HepG2 (cell line): Measurements from ENCODE around the gene S100P. TPM values are rescaled to one million over a fixed set of nuclear protein-coding genes. Genes with fewer than 3 reads are reported as not detected.

Experiments used
- CEBPB ChIP-seq: IDR thresholded peaks from 2 replicates; pipeline ENCODE4 v1.6.1; 2011; ENCODE audit warnings: low read depth, low read length, improper control_type of control experiment, borderline replicate concordance
- ELF1 ChIP-seq: sonication (generic); formaldehyde crosslinking; IDR thresholded peaks from 2 replicates; pipeline ENCODE4 v1.4.0; 2020; ENCODE audit warnings: missing genetic modification reagents
- FOXP1 ChIP-seq, 2 experiments: fragments of 450-650 bp in 1 of 2; IDR thresholded peaks; 2 replicates each; pipeline ENCODE4 v1.6.1; 2017 to 2018; ENCODE audit warnings: antibody characterized with exemption in 1 of 2
- GZF1 ChIP-seq: sonication (generic); formaldehyde crosslinking; IDR thresholded peaks from 2 replicates; pipeline ENCODE4 v1.5.1; 2020; ENCODE audit warnings: mild to moderate bottlenecking, missing genetic modification reagents
- POLR2G ChIP-seq: fragments of 200-400 bp; formaldehyde crosslinking; IDR thresholded peaks from 2 replicates; pipeline ENCODE4 v1.6.1; 2018; ENCODE audit warnings: mild to moderate bottlenecking, low read depth, low read length, moderate library complexity
- PRMT3 ChIP-seq: sonication (generic); formaldehyde crosslinking; IDR thresholded peaks from 2 replicates; pipeline ENCODE4 v1.8.1; 2022; ENCODE audit warnings: low read depth, mild to moderate bottlenecking, moderate library complexity, missing genetic modification reagents, borderline replicate concordance
- SAFB2 ChIP-seq: sonication (generic); formaldehyde crosslinking; IDR thresholded peaks from 2 replicates; pipeline ENCODE4 v1.5.1; 2020; ENCODE audit warnings: missing genetic modification reagents, low read depth, mild to moderate bottlenecking, borderline replicate concordance
- SAP130 ChIP-seq: IDR thresholded peaks from 2 replicates; pipeline ENCODE4 v1.6.1; 2016; ENCODE audit warnings: low read depth
- SMC3 ChIP-seq: IDR thresholded peaks from 2 replicates; pipeline ENCODE4 v1.6.1; 2011; ENCODE audit warnings: low read length, improper control_type of control experiment
- SOX5 ChIP-seq: IDR thresholded peaks from 2 replicates; pipeline ENCODE4 v1.6.1; 2016; ENCODE audit warnings: borderline replicate concordance
- TGIF2 ChIP-seq: IDR thresholded peaks from 2 replicates; pipeline ENCODE4 v1.6.1; 2016; ENCODE audit warnings: control low read depth, missing compliant biosample characterization
- XRCC5 ChIP-seq: fragments of 200-400 bp; formaldehyde crosslinking; optimal IDR thresholded peaks from 2 replicates; pipeline ENCODE3; 2017; ENCODE audit warnings: mild to moderate bottlenecking, low read length
- YY1 ChIP-seq: IDR thresholded peaks from 2 replicates; pipeline ENCODE4 v1.6.1; 2011; ENCODE audit warnings: low read length, low read depth, moderate library complexity, mild to moderate bottlenecking; ENCODE audit not compliant: insufficient read depth, insufficient replicate concordance
- ZNF232 ChIP-seq: sonication (generic); formaldehyde crosslinking; IDR thresholded peaks from 2 replicates; pipeline ENCODE4 v1.4.0; 2020; ENCODE audit warnings: missing genetic modification reagents, borderline replicate concordance
- ZNF367 ChIP-seq: sonication (generic); formaldehyde crosslinking; IDR thresholded peaks from 2 replicates; pipeline ENCODE4 v1.4.0; 2020; ENCODE audit warnings: missing genetic modification reagents, borderline replicate concordance
- ZNF460 ChIP-seq: sonication (generic); formaldehyde crosslinking; IDR thresholded peaks from 2 replicates; pipeline ENCODE4 v1.5.1; 2020; ENCODE audit warnings: missing genetic modification reagents, mild to moderate bottlenecking, borderline replicate concordance
- ZNF543 ChIP-seq: sonication (generic); formaldehyde crosslinking; IDR thresholded peaks from 2 replicates; pipeline ENCODE4 v1.4.0; 2020; ENCODE audit warnings: mild to moderate bottlenecking, missing genetic modification reagents
- ZNF841 ChIP-seq: sonication (generic); formaldehyde crosslinking; IDR thresholded peaks from 2 replicates; pipeline ENCODE4 v1.8.1; 2023; ENCODE audit warnings: missing genetic modification reagents, borderline replicate concordance
- ZSCAN20 ChIP-seq: sonication (generic); formaldehyde crosslinking; IDR thresholded peaks from 2 replicates; pipeline ENCODE4 v1.4.0; 2020; ENCODE audit warnings: missing genetic modification reagents, mild to moderate bottlenecking, borderline replicate concordance
- polyA plus RNA-seq, 8 experiments: library from polyadenylated mRNA; depleted of rRNA in 3 of 8; stranded (reverse) in 7 of 8; unstranded in 1 of 8; fragments of >200 nt; fragmentation: Illumina TruSeq in 4 of 8; extraction: Trizol in 4 of 8; gene quantifications; 2 replicates each; pipeline versions ENCODE4 v1.2.1 to v1.2.3, GENCODE V29; 2011 to 2016; ENCODE audit warnings: low read depth in 4 of 8, missing spikeins in 1 of 8, mixed read lengths in 1 of 8; ENCODE audit not compliant: insufficient read depth in 1 of 8
- total RNA-seq, 5 experiments: library from RNA; depleted of rRNA; stranded (reverse); fragments of >200 nt; fragmentation: Illumina TruSeq; extraction: Trizol; gene quantifications; 2 replicates each; pipeline ENCODE4 v1.2.3, GENCODE V29; 2016; ENCODE audit warnings: low read depth in 1 of 5
- TF ChIP-seq, protein P1 (sequence below): sonication (generic); formaldehyde crosslinking; IDR thresholded peaks from 2 replicates; pipeline ENCODE4 v1.8.1; 2023; ENCODE audit warnings: missing genetic modification reagents, mild to moderate bottlenecking, borderline replicate concordance
- TF ChIP-seq, protein P2 (sequence below): IDR thresholded peaks from 2 replicates; pipeline ENCODE4 v1.6.1; 2016; ENCODE audit warnings: missing genetic modification reagents, missing compliant biosample characterization

S100P gene
- total and polyA plus RNA-seq, 2 of the 13 experiments (the other 11 are each of a cell fraction or from before 2014, with no cell fraction given): 278 to 1,649 TPM

DNA sequence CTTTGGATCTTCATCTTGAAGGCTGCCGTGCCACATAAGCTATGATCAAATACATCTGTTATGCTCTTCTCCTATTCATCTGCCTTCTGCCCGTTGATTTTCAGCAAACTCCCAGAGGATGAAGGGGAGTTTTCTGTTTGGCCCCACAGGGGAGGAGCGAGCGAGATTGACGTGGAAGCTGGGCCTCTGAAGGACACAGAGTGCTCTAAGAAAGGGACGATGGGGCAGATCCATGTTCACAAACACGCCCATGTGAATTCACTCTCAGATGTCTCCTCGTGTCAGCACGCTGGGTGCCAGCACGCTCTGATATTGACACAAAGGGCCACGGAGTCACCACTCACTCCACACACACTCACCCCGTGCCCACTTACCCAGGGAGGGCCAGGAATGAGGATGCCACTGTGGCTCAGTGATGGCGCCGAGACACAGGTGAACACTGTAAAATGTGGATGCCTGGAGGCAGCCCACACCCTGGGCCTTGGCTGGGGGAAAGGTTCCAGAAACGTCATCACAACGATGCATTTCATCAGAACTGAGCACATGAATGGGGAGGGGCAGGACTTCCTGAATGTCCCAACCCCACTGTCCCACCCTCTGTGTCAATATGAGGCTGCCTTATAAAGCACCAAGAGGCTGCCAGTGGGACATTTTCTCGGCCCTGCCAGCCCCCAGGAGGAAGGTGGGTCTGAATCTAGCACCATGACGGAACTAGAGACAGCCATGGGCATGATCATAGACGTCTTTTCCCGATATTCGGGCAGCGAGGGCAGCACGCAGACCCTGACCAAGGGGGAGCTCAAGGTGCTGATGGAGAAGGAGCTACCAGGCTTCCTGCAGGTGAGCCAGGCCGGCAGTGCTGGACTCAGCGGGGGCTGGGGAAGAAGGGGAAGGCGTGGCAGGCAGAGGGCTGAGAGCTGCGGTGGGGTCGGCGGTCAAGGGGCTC lies at the start of gene S100P (continued):
- TF ChIP-seq, protein P1, sequence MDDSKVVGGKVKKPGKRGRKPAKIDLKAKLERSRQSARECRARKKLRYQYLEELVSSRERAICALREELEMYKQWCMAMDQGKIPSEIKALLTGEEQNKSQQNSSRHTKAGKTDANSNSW (CRISPR knock-in tag): 0 out of 2 replicates have a peak, but pooled peaks have one; percentile 68
- TF ChIP-seq GZF1 (CRISPR knock-in tag): no peak
- TF ChIP-seq PRMT3 (CRISPR knock-in tag): 0 out of 2 replicates have a peak, but pooled peaks have one; percentile 1
- TF ChIP-seq ELF1: peak; percentile 92
- TF ChIP-seq ZNF232 (CRISPR knock-in tag): no peak; the same call in 1 of the 2 replicates
- TF ChIP-seq CEBPB: peak; percentile 91
- TF ChIP-seq SOX5: peak; percentile 85
- peak; percentile 25 for TF ChIP-seq YY1
- peak; percentile 95 for TF ChIP-seq TGIF2 (CRISPR knock-in tag)
- TF ChIP-seq ZNF367 (CRISPR knock-in tag): no peak
- TF ChIP-seq ZNF841 (CRISPR knock-in tag): no peak
- no peak for TF ChIP-seq ZNF543 (CRISPR knock-in tag)
- peak; percentile 22; the same call in 1 of the 2 replicates for TF ChIP-seq SMC3
- TF ChIP-seq FOXP1 (IDR thresholded peaks at IDR 0.05): no peak
- TF ChIP-seq FOXP1 (CRISPR knock-in tag; IDR thresholded peaks at IDR 0.05): no peak; the same call in 1 of the 2 replicates
- no peak; the same call in 1 of the 2 replicates for TF ChIP-seq ZNF460 (CRISPR knock-in tag)
- TF ChIP-seq, protein P2, sequence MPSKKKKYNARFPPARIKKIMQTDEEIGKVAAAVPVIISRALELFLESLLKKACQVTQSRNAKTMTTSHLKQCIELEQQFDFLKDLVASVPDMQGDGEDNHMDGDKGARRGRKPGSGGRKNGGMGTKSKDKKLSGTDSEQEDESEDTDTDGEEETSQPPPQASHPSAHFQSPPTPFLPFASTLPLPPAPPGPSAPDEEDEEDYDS: peak; percentile 99
- no peak for TF ChIP-seq ZSCAN20
- no peak for TF ChIP-seq XRCC5
- no peak; the same call in 1 of the 2 replicates for TF ChIP-seq SAFB2 (CRISPR knock-in tag)
- peak; percentile 95 for TF ChIP-seq SAP130 (CRISPR knock-in tag)
- TF ChIP-seq POLR2G: peak; percentile 99
